ENCODE data around the gene GPR142.

The GPR142 gene

GRCh38 chr17:74360899-74361229, 6.4 kb upstream of the GPR142 start:
- H3K36me3 ChIP-seq (ENCODE audit: control insufficient read depth in 2 of 2, insufficient read depth in 1 of 2, low read length in 2 of 2) = no peaks in the 10 kb centered on the region
- no peak overlapping the region for H3K4me3 ChIP-seq (ENCODE audit: low read depth, low read length)
- no peaks in the 10 kb centered on the region for H3K9me3 ChIP-seq (ENCODE audit: control insufficient read depth, insufficient read depth, low read depth, low read length)
- H3K27ac ChIP-seq (ENCODE audit: extremely low read depth, low read depth, low read length) = no peak overlapping the region
- no peaks in the 10 kb centered on the region for H3K4me1 ChIP-seq (ENCODE audit: control insufficient read depth, insufficient read depth, low read length)
- no peak for TF ChIP-seq SCRT1 (tag by site-specific recombination; IDR thresholded peaks at IDR 0.05; ENCODE audit: borderline replicate concordance)
- TF ChIP-seq ZNF184 (tag by site-specific recombination; IDR thresholded peaks at IDR 0.05) = no peak
- TF ChIP-seq ZNF391 (tag by site-specific recombination; IDR thresholded peaks at IDR 0.05; ENCODE audit: borderline replicate concordance, low read depth) = no peak
- TF ChIP-seq KLF8 (tag by site-specific recombination; IDR thresholded peaks at IDR 0.05) = no peak
- TF ChIP-seq ZNF510 (tag by site-specific recombination; IDR thresholded peaks at IDR 0.05; ENCODE audit: insufficient replicate concordance) = no peak
- TF ChIP-seq ZNF157 (tag by site-specific recombination; IDR thresholded peaks at IDR 0.05) = no peak
- no peak for TF ChIP-seq ZNF449 (tag by site-specific recombination; IDR thresholded peaks at IDR 0.05)
- TF ChIP-seq ZNF521 (tag by site-specific recombination; IDR thresholded peaks at IDR 0.05) = no peak
- TF ChIP-seq KLF9 (tag by site-specific recombination; IDR thresholded peaks at IDR 0.05; ENCODE audit: low read depth) = no peak
- TF ChIP-seq ZNF366 (tag by site-specific recombination; conservative IDR thresholded peaks at IDR 0.05) = no peak
- no peak for TF ChIP-seq ZNF324 (tag by site-specific recombination; IDR thresholded peaks at IDR 0.05)
- TF ChIP-seq ZNF837 (tag by site-specific recombination; IDR thresholded peaks at IDR 0.05) = no peak
- no peak for TF ChIP-seq KLF16 (tag by site-specific recombination; IDR thresholded peaks at IDR 0.05)
- TF ChIP-seq KLF7 (tag by site-specific recombination; IDR thresholded peaks at IDR 0.05; ENCODE audit: borderline replicate concordance) = no peak
- TF ChIP-seq GLI4 (tag by site-specific recombination; IDR thresholded peaks at IDR 0.05) = no peak
- no peak for TF ChIP-seq ZNF544 (tag by site-specific recombination; IDR thresholded peaks at IDR 0.05)
- TF ChIP-seq ZNF624 (tag by site-specific recombination; IDR thresholded peaks at IDR 0.05) = no peak
- POLR2A ChIA-PET = interaction anchor here (1.0 kb wide), 1 partner anchor 157 kb away, joined by 3 read pairs; the partner anchor contains the start of gene RPL38
- CTCF ChIA-PET = interaction anchor here (0.5 to 7.0 kb wide), 20 partner anchors 9 to 241 kb away, joined by 3 to 104 read pairs (median 4); no protein-coding TSS in a partner anchor

- Histone ChIP-seq H3K9me3 (ENCODE audit: control insufficient read depth, insufficient read depth, low read depth, low read length) (no peaks in the 10 kb centered on the region), H3K4me3 (ENCODE audit: low read depth, low read length) (no peak within 1 kb of the TSS), H3K4me1 (ENCODE audit: control insufficient read depth, insufficient read depth, low read length) (no peaks in the 10 kb centered on the region), H3K36me3 (ENCODE audit: control insufficient read depth in 2 of 2, insufficient read depth in 1 of 2, low read length in 2 of 2) (no peaks in the 10 kb centered on the region), H3K27ac (ENCODE audit: extremely low read depth, low read depth, low read length) (no peak within 1 kb of the TSS)
- POLR2A ChIA-PET = interaction anchor here (1.0 kb wide), 2 partner anchors 91 to 158 kb away, joined by 3 to 5 read pairs; partner anchors contain the start of gene RPL38
- CTCF ChIA-PET = interaction anchor here (0.5 to 7.0 kb wide), 20 partner anchors 8 to 205 kb away, joined by 3 to 104 read pairs (median 4); no protein-coding TSS in a partner anchor
- TF ChIP-seq ZNF404 (tag by site-specific recombination; IDR thresholded peaks at IDR 0.05) (no peak), ZNF654 (tag by site-specific recombination; IDR thresholded peaks at IDR 0.05; ENCODE audit: low read depth) (peak; percentile 36), ZSCAN23 (tag by site-specific recombination; IDR thresholded peaks at IDR 0.05) (no peak), ZNF449 (tag by site-specific recombination; IDR thresholded peaks at IDR 0.05) (no peak), ZNF394 (tag by site-specific recombination; IDR thresholded peaks at IDR 0.05; ENCODE audit: borderline replicate concordance) (no peak), REST (tag by site-specific recombination; IDR thresholded peaks at IDR 0.05) (0 out of 2 replicates have a peak, but pooled peaks have one; percentile 19), ZXDB (tag by site-specific recombination; IDR thresholded peaks at IDR 0.05) (no peak), FEZF1 (tag by site-specific recombination; IDR thresholded peaks at IDR 0.05) (no peak), ZNF18 (tag by site-specific recombination; IDR thresholded peaks at IDR 0.05) (no peak), ZBTB21 (tag by site-specific recombination; IDR thresholded peaks at IDR 0.05) (no peak), ZFP37 (tag by site-specific recombination; IDR thresholded peaks at IDR 0.05) (no peak)
These were observed 5.9 kb upstream of the GPR142 start, which contains the start of gene BTBD17 for GRCh38 chr17:74361230-74362068. BTBD17 (minus strand) TSS chr17:74361868; CDS start chr17:74361819, 49 bp downstream.
